ENCODE data around the gene GATB. TPM values are rescaled to one million over a fixed set of nuclear protein-coding genes. Genes with fewer than 3 reads are reported as not detected.

The GATB gene
- total RNA-seq, 1 donor from 2014 or later, result 20.7 TPM

DNA sequence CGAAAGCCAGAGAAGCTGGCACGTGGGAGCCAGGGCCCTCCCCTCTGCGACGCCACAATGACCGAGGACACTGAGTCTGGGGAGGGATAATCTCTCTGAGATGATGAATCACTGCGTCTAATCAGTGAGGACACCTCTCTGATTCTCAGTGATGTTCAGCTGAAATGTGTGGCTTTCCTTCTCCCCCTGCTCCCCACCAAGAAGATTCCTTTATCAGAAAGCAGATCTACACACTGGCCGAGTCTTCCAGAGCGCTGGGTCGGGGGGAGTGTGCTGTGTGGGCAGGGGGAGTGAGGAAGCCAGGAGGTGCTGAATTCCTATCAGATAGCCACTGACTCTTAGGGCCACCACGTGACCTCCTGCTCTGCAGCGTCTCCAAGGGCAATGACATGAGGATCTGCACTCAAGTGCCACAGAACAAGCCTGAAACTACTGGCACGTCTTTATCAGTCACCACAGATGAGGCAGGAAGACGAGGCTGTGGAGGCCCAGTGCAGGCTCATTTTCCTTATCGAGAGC is 89.2 kb downstream of the GATB start:
- no peak for DNase-seq

DNA sequence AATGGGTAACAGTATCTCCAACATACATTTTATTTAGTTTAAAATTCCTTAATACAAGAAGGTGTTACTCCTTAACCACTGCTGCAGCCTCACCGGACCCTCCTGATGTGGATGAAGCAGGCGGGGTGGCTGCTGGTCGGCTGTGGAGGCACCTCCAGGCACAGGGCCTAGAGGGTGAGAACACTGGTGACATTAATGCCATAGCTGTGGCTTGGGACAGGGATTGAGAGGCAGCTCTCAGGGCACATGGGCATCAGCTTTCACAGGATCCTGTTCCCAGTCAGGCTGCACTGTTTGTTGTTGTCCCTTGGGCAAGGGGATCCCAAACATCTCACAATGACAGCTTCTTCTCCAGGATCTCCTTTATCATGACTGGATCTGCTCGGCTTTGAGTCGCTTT is 90.0 kb downstream of the GATB start:
- no peak for DNase-seq

DNA sequence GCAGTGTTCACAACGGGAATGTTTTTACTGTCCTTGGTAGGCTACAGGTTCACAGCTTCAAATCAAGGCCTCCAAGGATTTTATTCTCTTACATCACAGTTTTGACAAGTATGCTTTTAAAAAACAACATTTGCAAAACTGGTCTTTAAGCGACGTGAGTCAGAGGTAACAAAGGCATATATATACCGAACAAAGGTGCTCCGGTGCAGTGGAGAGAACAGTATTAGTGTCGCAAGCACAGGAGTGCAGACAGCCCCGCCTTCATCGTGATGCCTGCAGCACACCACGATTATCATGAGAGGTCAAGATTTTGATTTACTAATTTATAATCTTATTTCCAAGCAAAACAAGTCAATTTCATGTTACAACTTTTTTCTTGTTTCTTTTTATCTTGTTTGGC is 90.8 kb downstream of the GATB start:
- no peak for DNase-seq

DNA sequence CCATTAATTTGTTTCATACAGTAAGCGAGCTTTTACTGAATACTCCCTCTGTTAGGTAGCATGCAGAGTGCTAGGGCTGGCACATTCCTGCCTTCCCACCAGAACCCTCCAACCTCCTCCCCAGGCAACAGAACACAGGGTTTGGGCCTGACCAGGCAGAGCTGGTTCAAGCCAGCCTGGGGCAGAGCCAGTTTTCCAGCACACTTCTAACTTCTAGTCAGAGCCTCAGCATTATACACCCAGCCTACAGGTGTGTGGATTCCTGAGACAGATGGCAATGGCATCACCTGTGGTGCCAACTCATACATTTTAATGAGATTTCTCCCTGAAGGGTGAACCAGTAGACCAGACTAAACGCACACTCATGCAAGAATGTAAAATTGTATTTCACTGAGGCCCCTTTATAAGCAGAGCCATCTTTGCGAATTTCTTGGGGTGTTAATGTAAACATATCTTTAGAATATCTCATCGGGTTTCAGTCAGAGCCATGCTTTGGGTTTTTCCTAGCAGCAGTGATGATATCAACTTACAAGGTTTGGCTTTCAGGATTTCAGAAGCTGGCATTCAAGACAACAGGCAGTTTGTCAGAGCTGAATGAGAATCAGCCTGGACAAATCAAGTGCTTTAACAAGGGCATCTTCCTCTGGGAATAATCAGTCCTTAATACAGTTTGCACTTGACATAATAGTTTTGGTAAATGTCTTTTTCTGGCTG is 92.0 kb downstream of the GATB start:
- no peak for DNase-seq

DNA sequence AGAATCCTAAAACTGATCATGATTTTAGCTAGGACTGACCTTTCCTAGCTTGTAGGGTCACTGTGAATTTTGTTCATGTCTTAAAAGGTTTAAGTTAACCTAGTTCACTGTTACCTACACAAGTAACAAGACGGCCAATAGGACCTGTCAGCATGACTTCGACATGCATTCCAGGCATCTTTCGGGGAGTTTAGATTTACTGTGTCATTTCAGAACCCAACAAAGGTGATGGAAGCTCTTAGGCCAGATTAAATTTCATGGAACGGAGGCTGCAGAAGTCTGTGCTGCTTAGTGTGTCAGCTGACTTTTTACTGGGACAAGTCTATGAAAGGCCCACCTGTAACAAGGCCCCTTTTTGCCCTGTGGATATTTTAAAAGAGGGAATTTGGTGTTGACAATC is 93.1 kb downstream of the GATB start:
- no peak for DNase-seq

DNA sequence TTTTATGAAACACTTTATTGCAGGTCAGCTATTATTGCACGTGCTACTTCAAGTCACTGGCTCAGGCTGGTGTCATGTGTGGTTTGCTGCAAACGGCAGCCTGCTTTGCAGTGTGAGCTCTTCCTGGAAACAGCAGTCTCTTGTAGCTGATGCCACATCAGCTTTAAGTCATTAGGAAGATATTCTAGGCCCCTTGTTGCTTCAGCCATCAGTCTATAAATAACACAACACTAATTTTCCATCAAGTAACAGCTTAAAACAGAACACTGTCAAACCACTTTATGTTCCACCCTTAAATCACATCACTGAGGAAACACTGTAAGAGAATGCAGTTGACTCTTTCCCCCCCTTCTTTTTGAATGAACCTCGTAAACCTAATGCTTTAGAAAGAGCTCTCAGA is 93.8 kb downstream of the GATB start:
- DNase-seq, result no peak

DNA sequence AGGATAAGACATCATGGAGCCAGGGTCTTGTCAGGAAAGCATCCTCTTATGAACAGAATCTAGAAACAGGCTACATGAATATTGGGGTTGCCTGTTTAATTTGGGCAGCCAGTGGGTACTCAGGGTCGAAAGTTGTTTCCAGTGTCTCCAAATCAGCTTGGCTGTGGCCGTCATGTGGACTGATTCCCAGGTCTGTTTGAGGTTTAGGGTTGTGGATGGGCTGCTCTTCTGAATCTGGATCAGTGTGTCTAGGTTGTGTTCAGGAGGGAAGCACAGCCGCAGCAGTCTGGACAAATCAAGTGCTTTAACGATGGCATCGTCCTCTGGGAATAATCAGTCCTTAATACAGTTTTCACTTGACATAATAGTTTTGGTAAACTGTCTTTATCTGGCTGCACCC is 94.3 kb downstream of the GATB start:
- no peak for DNase-seq

DNA sequence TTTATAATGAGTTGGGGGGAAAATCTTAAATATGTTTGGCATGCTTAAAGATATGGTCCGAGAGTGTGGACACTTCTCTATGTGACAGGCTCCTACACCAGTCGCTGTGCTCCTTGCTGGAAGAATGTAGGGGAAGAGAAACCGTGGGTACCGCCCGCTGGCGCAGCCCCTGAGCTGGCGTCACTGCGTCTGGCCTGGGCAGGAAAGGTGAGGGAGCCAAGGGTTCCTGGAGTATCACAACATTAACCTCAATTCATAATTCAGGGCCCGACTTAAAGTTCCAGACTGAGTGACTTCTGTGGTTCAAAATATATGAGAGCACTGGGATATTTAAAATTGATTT is 95.1 kb downstream of the GATB start:
- no peak for DNase-seq

DNA sequence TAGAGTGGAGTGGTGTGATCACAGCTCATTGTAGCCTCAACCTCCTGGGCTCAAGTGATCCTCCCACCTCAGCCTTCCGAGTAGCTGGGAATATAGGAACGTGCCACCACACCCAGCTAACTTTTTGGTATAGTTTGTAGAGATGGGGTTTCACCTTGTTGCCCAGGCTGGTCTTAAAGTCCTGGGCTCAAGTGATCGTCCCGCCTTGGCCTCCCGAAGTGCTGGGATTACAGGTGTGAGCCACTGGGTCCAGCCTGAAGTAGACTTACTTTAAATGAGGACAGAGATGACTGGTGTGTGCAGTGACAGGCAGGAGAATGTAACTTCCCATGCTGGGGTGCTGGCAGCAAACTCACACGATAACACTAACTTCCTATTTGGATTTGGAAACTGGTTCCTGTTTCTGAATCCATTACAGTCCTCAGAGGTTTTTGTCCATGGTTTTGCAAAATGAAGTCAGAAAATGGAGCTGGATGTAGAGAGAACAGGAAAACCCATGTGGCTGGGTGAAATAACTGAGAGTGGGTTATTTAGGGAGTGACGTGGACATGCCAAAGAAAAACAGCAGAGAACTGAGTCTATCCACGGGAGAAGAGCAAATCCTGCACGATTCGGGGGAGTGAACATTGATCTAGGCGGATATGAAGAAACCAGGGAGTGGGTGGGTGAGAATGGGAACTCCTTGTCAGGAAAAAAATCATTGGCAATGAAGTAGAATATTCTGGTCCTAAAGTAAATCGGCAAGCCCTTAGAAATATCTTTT is 95.6 kb downstream of the GATB start:
- no peak for DNase-seq

DNA sequence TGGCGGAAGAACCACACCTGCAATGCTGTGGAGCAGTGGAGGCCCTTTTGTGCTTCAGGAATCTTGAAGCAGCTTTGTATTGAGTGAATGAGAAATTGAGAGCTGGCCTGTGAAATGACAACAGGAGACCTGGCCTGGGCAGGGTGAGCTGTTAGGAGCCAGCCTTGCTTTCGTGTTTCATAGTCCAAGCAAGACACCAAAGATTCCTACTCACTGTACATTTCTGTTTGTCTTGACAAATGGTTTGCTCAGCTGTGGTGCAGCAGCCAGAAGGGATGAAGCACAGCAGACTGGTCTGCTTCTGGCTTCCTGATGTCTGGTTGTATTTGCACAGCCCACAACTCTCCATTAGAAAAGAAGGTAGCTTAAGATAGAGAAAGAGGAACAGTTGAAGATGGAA is 96.5 kb downstream of the GATB start:
- no peak for DNase-seq

DNA sequence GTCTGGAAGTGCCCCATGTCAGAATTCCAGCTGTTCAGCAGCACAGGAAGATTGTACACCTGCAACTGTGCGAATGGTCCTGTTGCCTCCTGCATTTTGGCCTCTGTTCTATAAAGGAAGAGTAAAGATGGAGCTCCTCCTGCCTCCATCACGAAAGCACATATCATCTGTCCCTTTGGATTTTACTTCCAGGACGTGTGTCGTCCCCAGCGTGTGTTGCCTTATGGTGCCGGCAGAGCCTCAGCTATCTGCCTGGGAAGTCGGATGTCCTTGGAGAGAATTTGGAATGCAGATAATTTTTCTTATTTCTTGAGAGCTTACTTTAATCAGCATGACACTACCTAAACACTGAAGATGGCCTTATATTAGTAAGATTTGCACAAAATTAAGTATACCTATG is 97.7 kb downstream of the GATB start:
- DNase-seq, result no peak

DNA sequence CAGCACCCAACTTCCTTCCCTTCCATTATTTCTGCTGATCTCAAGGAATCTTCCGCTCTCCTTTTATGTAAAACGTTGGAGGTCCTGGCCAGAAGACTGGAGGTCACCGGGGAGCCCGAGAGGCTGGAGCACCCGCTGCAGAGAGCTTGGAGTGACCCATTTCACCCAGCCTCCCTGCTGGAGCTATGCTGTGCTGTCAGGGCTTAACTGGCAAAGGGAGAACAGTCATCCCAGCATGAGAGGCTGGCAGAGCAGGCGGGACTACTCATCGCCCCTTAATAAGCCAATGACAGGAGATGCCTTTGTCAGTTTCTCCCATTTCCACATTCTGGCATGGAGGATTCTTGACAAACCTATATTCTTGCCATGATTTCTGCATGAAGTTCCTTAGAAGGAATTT is 98.9 kb downstream of the GATB start:
- DNase-seq, result no peak

DNA sequence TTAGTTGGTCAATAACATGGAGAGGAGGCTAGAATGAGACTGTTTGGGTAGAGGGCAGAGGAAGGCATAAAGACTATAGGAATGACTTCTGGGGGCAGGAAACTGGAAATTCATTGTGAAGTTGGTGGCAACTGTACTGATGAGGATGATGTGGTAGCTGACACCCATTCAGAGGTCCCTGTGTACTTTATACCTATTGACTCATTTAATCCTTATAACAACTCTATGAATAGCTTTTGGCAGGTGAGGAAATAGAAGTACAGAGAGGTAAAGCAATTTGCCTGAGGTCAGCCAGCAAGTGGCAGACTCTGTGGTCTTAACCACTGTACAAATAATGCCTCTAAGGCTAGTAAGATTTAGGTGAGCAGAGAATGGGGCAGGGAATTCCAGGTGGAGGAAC is 100.1 kb downstream of the GATB start:
- DNase-seq, result no peak

DNA sequence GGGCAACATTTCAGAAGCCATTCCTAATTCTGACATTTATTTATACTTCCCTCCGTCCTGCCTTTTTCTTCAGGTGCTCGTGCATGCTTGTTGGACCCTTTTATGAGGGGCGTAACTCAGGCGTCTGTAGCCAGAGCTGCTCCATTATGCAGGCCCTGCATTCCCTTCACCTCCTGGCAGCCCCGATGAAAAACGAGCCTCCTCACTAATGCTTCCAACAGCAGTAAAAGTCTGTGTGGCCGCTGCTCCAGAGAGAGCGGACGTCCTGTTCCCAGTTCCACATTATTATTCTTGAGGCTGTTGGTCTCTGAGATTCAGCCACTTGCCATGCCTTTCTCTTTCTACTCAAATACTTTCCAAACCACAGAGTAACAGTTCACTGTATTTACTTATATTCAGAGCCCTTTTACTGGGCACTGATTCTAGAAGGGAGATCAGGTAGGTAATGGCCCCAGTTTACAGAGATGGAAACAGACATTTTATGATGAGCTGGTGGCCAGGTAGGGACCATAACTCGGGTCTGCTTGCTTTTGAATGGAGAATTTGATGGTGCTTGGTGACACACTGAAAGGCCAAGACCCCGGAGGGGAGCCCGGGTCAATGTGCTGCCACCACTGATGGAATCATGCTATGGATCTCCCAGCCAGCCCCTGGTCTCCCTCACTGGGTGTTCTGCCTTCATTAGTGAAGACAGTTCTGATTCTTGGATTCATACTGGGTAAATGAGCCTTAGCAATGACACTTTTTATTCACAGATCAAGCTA is 101.0 kb downstream of the GATB start:
- DNase-seq, result no peak

DNA sequence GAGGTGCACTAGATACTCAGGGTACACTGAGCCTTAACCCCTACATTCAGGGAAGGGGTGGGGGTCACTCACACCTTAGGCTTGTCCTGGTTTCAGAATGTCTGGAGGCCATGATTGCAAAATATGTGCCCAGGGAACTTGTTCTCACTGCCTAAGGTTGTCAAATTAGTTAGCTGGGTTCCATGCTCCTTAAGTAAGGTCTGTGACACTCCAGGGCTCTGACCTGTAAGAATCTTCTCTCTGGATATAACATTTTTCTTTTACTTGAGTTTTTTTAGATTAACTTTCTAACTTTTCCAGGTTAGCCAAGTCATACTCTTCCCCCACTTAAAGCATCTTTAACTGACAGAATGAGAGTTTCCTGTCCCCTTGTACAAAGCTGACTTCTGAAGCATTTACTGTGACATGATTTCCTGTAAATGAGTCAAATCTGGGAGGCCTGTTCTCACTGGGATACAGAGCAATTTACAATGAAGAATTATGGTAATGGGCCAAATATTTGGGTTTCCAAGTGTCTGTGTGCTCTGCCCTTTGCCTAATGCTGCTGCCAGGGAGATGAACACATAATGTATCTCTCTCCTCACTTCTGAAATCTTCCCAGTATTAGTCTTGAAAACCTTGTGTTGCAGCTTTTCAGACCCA is 101.7 kb downstream of the GATB start:
- DNase-seq, result no peak

DNA sequence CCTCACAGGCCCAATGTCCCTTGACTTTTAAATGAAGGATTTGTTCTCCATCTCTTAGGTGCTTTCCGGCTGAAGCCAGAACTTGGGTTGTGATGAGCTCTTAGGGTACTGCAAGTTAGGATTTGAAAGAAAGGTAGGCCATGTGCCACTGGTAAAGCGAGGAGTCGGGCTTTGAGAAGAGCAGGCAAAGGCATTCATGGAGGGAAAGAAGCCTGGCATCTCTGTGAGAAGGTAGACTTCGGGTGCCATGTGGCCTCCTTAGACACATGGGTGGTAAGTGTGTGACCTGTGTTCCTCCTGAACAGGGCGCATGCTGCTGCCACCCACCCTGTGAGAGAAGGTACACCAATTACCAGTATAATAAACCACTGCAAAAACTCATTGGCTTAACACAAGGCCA is 102.9 kb downstream of the GATB start:
- no peak for DNase-seq

DNA sequence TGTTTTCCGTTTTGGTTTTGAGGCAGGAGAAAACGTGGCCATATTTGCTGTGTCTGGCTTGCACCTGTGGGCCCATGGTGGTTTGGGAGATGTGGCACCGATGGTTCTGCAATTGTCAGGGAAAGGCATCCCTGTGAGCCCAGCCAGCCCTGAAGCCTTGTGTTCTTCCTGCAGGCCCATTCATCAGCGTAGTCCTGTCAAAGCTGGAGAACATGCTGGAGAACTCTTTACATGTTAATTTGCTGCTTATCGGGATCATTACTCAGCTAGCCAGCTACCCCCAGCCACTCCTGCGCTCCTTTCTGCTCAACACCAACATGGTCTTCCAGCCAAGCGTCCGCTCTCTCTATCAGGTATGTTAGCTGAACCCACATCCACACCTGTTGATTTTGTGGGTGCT is 104.7 kb downstream of the GATB start:
- no peak for DNase-seq

DNA sequence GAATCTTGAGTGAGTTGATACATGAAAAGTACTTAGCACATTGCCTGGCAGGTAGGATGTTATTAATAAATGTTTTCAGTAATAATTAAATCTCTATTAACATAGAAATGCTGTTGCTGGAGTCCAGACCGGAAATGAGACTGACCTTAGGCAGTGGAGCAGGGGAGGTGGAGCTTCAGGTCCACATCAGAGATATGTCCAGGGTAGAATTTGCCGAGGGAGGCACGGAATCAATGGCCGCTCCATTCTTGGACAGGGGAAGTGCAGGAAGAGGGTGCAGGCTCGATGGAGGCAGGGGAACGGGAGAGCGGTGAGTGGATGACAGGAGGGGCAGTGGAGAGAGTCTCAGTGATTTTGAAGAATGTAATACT is 107.3 kb downstream of the GATB start:
- DNase-seq, result no peak

DNA sequence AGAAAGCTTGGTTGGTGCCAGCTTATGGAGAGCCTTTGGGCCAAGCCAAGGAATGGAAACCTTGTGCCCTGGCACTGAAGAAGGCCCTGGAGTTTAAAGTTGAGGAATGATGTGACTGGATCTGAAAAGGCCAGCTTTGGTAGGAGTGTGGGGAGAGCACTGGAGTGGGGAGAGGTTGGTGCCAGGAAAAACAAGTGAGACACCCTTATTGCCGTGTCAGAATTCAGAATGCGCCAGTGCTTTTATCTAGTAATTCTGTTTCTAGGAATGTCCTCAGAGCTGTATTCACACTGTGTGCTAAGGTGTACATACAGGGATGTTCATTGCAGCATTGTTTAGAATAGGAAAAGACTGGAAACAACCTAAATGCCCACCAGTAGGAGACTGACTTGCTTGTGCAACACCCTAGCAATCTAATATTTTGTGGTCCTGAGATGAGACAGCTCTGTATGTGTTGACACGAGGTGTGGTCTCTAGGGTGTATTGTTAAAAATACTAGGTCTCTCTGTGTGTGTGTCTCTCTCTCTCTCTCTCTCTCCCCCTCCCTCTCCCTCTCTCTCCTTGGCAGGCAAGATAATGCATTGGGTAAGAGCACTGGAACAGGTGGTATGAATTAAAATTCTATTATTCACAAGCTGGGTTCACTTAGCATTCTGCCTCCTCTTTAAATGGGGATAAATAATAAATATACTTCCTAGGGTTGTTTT is 107.8 kb downstream of the GATB start:
- no peak for DNase-seq

DNA sequence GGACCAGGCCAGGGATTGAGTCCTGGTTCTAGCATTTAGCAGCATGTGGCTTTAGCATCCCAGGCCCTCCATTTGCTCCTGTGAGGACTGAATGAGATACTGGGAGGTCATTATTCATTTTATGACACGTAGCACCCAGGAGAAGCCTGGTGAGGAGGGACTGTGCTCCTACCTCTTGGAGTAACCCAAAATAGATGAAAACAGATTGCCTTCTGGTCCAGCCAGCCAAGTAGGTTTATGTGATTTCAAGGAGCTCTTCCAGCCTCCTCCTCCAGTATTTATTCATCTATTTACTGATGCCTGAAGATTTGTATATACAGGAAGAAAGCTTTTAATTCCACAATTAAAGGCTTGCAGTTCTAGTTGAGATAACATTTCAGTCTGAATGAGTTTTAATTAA is 109.3 kb downstream of the GATB start:
- no peak for DNase-seq

DNA sequence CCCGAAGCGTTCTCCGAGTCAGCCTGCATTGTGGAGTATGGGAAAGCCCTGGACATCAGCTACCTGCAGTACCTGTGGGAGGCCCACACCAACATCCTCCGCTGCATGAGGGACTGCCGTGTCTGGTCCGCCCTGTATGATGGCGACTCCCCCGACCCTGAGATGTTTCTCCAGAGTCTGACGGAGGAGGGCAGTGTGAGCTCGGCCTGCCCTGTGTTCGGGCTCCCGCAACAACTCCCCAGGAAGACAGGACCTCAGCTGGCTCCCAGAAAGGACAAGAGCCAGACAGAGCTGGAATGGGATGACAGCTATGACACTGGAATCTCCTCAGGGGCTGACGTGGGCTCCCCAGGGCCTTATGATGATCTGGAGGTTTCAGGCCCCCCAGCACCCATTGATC is 111.3 kb downstream of the GATB start:
- DNase-seq, result no peak

DNA sequence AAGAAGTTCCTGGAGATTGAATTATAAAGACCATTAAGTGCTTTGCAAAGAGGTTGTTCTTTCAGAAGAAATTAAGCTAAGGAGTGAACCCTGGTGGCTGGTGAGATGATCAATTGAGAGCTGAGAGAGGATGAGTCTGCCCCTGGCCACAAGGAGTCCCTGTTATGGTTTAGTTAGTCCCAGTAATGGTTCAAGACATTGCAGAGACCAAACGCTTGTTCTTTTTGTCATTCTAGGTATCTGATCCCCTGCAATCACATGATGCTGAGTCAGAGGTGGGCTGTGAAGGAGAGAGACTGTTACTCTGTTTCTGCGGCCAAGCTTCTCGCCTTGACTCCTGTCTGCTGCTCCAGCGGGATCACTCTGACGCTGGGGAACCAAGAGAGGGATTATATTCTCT is 114.5 kb downstream of the GATB start:
- DNase-seq, result no peak

All from occipital lobe (tissue), 2 donors.